NCI-H1930 (cell line): ENCODE measurements around the gene DNAJC5.
"Not testable (repeated sequence)": the region's sequence is repeated elsewhere in the genome, so short reads cannot be mapped to it uniquely, and the experiment has no call there.

Source experiments
- DNase-seq, 2 experiments: peaks; one replicate each; lab custom pipeline; 2025; lab: John Stamatoyannopoulos, UW

The DNAJC5 gene

DNA sequence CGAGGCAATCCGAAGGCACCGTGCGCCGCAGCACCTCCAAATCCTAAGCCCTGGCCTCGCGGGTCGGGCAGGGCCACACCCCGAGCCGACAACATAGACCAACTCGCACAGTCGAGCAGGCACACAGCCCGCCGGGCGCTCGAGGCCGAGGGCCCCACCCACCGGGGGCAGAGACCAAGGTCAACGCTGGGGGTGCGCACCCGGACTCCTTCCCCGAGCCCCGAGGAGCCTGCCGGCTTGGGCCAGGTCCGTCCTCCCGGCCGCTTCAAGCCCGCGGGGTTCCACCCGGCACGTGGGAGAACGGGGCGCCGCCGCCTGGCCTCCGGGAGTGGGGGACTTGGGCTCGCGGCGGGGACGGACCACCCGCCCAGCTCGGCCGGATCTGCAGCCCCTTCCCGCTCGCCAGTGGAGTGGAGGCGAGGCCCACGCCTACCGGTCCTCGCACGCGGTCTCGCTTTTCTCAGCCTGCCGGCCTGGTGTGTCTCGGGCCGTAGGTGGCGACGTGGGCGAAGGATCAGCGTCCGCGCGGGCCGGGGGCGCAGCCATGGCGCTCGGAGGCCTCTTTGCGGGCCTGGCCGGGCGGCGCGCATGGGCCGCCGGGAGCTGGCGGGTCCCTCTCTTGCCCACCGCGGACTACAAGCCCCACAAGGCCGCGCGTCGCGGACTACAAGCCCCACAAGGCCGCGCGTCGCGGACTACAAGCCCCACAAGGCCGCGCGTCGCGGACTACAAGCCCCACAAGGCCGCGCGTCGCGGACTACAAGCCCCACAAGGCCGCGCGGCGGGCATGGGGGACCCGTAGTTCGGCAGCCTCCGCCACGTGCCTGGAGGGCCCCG, 61.1 kb downstream of the DNAJC5 start, which contains the start of gene UCKL1:
TSS of gene UCKL1 (minus strand) at position 590 of the 837 bp plus-strand sequence. CDS start at position 546, 44 bp downstream.
- peak; percentile 83 to 91 for DNase-seq

DNA sequence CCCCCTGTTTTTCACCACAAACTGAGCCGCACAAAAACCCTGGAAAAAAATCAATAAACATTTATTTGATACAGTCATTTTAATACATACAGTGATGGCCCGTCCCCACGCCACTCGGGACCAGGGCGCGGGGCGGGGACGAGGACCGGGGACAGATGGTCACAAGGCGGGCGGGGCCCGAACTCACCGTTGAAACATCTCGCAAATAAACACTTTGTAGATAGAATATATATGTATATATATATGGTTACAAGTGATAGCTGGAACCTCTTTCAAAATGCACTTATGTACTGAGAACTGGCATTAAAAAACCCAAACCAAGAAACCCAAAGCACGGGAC, 61.7 kb downstream of the DNAJC5 start:
- DNase-seq: no peak

DNA sequence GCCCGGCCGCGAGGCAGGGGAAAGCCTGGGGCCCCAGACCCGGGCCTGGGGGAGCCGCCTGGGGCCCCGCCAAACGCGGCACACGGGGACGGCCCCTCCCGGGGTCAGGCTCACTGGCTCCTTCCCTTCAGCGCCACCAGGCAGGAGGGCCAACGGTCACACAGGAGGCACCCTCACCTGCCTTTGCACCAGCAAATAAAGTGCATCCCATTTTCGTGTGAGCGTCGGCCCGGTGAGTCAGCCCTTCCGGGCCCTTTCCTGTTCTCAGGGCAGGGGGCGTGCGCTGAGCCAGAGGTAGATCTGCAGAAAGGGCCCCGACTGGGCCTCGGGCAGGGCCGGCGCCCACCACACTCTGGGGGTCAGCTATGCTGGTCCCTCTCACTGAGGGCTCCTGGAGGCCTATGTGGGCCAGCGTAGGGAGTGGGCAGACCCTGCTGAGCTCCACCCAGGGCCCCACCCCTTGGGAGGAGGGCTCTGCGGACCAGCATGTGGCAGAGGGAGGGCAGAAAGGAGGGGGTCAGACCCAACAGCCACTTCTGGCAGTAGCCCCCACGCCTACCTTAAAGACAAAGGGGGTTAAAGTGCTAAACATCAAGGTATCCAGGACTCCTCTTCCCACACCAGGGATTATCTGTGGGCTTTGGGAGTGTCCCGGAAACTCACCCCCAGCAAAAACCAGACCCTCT, 62.2 kb downstream of the DNAJC5 start:
- peak; percentile 54 to 79 for DNase-seq

DNA sequence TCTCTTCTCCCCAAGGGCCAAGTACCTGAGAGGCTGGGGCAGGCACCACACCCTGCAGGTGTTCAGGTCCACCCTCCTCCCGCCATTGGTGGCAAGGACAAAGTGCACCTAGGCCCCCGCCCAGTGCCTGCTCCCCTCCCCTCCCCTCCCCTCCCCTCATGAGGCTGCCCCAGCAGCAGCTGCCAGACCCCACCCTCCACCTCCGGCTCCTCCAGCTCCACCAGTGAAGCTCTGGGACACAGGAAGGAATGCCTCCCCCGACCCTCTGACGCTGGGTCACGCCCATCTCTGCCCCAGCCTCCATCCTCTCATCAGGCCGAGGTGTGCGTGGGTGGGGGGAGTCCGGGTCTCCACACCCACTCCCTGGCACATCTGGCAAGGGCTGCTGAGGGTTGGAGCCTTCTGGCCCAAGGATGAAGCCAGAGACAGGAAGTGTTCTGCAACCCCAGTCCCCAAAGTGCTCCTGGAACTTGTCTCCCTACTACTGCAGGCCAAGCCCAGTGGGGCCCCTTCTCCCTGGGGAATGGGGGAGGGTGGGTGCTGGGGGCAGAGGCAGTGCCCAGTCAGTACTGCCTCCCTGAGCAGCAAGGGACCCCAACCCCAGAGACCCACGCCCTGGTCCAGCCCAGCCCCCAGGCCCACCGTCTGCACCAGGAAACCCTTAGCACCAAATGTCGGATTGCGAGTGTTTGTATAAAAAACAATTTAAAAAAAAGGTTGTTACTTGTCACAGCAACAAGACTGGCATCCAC, 62.9 kb downstream of the DNAJC5 start:
- DNase-seq: no peak

GRCh38 chr20:63958471-63958870, 63.5 kb downstream of the DNAJC5 start:
- no peak for DNase-seq

DNA sequence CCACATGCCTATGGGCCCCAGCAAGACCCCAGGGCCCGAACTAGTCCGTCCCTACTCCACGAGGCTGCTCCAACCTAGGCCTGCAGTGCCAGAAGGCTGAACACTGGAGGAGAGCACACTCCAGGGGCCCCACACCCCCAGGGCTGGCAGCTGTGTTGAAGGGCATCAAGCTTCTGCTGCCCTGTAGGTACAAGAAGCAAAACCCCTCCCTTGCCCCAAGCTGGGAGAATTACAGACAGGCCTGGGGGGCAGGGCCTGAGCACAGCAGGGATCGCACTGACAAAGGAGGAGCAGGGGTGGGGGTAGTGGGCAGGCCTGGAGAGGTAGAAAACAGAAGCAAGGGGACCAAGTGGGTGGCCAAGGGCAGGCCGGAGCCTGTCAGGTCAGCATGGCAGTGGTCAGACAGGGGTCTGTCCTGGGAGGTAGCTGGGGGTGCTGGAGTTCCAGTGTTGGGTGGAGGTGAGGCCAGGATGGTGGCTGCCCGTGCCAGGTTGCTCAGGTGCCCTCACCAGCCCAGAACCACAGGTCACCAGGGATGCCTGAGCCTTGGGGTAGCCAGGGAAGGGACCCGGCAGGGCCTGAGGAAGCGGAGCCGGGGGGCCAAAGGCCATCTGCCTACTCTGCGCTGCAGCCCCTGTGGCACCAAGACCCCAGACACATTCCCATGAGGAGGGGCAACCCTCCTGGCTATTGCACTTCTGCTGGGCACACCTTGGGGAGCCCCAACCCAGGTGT, 64.2 kb downstream of the DNAJC5 start:
- no peak for DNase-seq

GRCh38 chr20:63959699-63960075, 64.8 kb downstream of the DNAJC5 start:
- DNase-seq: no peak

DNA sequence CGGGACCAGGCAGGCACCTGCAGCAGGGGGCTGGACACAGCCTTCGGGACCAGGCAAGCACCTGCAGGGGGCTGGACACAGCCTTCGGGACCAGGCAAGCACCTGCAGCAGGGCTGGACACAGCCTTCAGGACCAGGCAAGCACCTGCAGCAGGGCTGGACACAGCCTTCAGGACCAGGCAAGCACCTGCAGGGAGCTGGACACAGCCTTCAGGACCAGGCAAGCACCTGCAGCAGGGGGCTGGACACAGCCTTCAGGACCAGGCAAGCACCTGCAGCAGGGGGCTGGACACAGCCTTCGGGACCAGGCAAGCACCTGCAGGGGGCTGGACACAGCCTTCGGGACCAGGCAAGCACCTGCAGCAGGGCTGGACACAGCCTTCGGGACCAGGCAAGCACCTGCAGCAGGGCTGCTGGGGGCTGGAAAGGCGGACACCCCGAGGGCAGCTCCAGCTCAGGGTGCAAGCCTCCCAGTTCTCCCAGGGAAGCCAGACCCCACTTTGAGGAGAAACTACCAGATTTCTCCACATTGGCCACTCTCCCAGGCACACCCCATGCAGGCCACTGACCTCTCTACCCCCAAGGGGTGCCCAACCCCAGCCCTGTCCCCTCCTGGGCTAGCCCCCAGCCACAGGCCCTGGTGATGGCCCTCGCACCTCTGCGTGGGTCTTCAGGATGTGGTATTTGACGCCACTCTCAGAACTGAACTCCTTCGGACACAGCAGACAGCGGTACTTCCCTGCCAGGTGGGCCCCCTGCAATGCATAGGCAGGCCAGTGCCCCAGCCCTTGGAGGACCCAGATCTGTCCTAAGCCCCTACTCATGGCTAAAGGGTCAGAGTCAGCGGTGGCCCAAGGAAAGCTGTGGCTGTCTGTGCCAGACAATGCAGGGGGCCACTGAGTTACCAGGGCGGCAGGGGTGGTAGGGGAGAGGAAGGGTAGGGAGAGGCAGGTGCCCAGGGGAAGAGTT, 66.0 kb downstream of the DNAJC5 start:
- not testable (repeated sequence) for DNase-seq

GRCh38 chr20:63961664-63962425, 66.9 kb downstream of the DNAJC5 start:
- no peak for DNase-seq

GRCh38 chr20:63962426-63963347, 67.8 kb downstream of the DNAJC5 start:
- DNase-seq: no peak

DNA sequence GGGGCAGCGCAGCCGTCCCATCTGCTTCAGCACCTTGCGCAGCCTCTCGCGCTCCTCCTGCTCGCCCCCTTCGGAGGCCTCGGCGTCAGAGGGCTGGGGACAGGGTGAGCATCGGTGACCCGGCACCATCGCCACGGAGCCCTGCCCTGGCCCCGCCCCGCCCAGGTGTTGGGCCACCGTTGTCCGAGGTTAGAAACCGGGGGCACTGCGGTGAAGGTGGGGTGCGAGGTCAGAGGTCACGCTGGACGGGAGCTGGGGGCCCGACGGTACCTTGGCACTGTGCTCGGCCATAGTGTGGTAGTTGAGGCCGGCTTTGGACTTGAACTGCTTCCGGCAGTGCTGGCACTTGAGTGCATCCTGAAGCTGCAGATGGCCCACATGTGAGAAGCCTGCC, 68.4 kb downstream of the DNAJC5 start:
- DNase-seq: no peak

DNA sequence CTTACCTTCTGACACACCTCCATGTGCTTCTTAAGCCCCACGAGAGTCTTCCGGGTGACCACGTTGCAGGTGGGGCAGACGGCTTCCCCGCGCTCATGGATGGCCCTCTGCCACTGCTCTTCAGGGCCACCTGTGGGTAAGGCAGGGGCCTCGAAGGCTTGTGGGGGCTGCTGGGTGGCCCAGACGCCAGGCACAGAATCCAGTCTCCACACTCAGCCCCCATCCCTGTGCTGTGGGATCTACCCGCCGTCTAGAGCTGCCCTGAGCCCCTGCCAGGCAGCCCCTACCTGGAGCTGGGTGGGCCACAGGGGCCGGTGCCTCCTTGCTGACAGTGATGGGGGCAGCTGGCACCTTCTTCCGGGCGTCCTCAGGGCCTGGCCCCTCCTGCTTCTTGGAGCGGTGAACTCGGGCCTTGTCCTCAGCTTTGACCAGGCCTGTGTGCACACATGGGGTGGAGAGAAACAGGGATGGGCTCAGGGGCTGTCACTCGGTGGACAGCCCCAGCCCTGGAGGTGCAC, 68.9 kb downstream of the DNAJC5 start:
- DNase-seq: no peak

DNA sequence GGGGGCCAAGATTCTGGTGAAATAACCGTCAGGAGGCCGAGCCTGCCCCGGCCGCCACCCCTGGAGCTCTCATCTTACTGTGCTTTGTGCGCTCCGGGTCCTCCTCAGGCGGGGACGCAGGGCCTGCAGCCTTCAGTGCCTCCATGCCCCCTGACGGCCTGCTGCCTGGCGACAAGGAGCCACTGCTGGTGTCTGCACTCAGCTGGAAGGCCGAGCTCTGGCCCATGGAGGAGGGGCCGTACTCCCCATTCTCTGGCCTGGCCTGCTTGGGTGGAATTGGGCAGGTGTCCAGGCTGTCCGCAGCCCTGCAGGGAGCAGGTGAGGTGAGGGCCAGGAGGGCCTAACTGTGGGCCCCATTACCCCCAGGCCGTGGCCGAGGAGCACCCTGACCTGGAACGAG, 69.5 kb downstream of the DNAJC5 start:
- DNase-seq: no peak

DNA sequence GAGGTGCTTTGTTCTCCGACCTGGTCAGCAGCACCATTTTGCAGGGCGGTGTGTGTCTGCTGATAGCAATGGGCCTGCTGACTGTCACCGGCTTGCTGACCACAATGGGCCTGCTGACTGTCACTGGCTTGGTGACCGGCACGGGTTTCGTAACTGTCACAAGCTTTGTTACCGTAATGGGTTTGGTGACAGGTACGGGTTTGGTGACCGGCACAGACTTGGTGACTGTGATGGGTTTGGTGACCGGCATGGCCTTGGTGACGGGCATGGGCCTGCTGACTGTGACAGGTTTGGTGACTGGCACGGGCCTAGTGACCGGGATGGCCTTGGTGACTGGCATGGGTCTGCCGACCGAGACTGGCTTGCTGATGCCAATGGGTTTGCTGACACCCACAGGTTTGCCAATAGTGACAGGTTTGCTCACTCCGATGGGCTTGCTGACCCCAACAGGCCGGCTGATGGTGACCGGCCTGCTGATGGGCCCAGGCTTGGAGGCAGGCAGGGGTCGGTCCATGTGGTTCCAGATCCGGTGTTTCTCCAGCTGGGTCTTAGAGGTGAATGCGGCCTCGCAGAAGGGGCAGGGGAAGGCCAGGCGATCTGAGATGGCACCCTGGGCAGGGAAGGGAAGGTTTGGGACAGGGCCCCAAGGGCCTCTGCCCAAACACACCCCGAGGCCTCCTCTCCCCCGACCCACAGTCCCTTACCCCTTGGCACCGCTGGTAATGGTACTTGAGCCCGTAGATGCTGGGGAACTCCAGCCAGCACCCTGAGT, 71.4 kb downstream of the DNAJC5 start:
- no peak for DNase-seq

- no peak for DNase-seq
These were observed 72.0 kb downstream of the DNAJC5 start for GRCh38 chr20:63966944-63967322.

DNA sequence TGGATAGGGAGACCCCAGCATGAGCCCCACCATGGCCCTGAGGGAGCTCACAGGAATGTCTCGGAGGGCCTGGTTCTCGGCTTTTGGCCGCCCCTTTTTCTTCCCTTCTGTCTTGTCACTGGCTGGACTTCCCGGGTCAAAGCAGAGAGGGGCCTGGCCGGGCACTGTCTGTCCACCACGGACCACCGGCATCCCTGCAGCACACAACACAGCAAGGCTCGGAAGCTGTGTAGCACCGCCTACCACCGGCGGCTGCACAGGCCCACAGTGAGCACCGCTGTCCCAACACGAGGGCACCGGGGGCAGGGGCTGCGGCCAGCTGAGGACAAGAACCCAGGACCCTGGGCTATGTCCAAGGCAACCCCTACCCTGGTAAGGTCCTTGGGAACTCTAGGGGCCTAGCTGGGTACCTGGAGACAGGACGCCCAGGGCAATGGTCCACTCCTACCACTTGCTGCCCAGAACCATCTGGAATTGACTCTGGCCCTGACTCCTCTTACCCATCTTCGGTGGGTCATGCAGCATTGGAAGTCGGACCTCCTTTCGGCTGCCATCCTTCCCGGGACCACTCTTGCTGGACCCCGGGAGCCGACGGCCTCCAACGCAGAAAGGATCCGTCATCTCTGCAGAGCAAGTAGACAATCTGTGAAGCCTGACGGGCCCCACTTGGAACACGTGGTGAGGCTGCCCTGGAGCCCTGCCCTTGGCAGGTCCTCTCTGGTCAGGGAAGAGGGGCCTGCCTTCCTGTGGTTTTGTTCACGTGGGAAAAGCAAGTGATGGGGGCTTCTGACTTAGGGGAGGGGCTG, 72.6 kb downstream of the DNAJC5 start:
- DNase-seq: no peak
